GM18868 (cell line): ENCODE data around the gene ALDH7A1.
"Not testable (repeated sequence)": the region's sequence is repeated elsewhere in the genome, so short reads cannot be mapped to it uniquely, and the experiment has no call there.

Source experiments
- ATAC-seq: cut with Tn5 transposase; IDR thresholded peaks from one replicate; pipeline ENCODE4 v1.9.1; 2021; ENCODE audit warnings: mild to moderate bottlenecking, moderate library complexity; ENCODE audit not compliant: unreplicated experiment

Gene ALDH7A1

GRCh38 chr5:126594748-126595485 lies at the start of gene ALDH7A1:
Gene ALDH7A1 (minus strand): TSS chr5:126595219. CDS start chr5:126595198, 21 bp downstream.
- ATAC-seq: peak; percentile 87

GRCh38 chr5:126641387-126641786 lies 46.4 kb upstream of the ALDH7A1 start:
- ATAC-seq: peak; percentile 97

GRCh38 chr5:126640866-126641265 lies 45.8 kb upstream of the ALDH7A1 start:
- ATAC-seq: peak; percentile 42

- ATAC-seq: no peak
Measured at GRCh38 chr5:126636956-126637355, 41.9 kb upstream of the ALDH7A1 start.

GRCh38 chr5:126635585-126635984 lies 40.6 kb upstream of the ALDH7A1 start:
- ATAC-seq: no peak

- ATAC-seq: no peak
Measured at GRCh38 chr5:126633552-126633951, 38.5 kb upstream of the ALDH7A1 start.

- no peak for ATAC-seq
Measured at GRCh38 chr5:126631920-126632319, 36.9 kb upstream of the ALDH7A1 start.

- no peak for ATAC-seq
Measured at GRCh38 chr5:126628102-126628501, 33.1 kb upstream of the ALDH7A1 start.

GRCh38 chr5:126624534-126624933 lies 29.5 kb upstream of the ALDH7A1 start:
- no peak for ATAC-seq

- ATAC-seq: no peak
Measured at GRCh38 chr5:126619781-126620180, 24.8 kb upstream of the ALDH7A1 start.

- not testable (repeated sequence) for ATAC-seq
Measured at GRCh38 chr5:126617603-126618002, 22.6 kb upstream of the ALDH7A1 start.

GRCh38 chr5:126615286-126615685 lies 20.3 kb upstream of the ALDH7A1 start:
- peak; percentile 92 for ATAC-seq

- ATAC-seq: peak; percentile 27
Measured at GRCh38 chr5:126613941-126614592, 19.0 kb upstream of the ALDH7A1 start.

GRCh38 chr5:126610616-126611015 lies 15.6 kb upstream of the ALDH7A1 start:
- ATAC-seq: no peak

GRCh38 chr5:126610160-126610559 lies 15.1 kb upstream of the ALDH7A1 start:
- no peak for ATAC-seq

- ATAC-seq: no peak
Measured at GRCh38 chr5:126605525-126605924, 10.5 kb upstream of the ALDH7A1 start.

GRCh38 chr5:126603402-126603991 lies 8.5 kb upstream of the ALDH7A1 start:
- no peak for ATAC-seq

GRCh38 chr5:126600631-126601511 lies 5.9 kb upstream of the ALDH7A1 start, which contains the start of gene PHAX:
Gene PHAX (plus strand): TSS chr5:126600947. CDS start chr5:126600963, 16 bp downstream.
- peak; percentile 93 for ATAC-seq

- ATAC-seq: not testable (repeated sequence)
Measured at GRCh38 chr5:126599971-126600630, 5.1 kb upstream of the ALDH7A1 start.

GRCh38 chr5:126599499-126599898 lies 4.5 kb upstream of the ALDH7A1 start:
- no peak for ATAC-seq
